ENCODE results near the gene TNK2.
"Not testable (repeated sequence)": the region's sequence is repeated elsewhere in the genome, so short reads cannot be mapped to it uniquely, and the experiment has no call there.

TNK2 gene

GRCh38 chr3:195872800-195873199 is 35.6 kb downstream of the TNK2 start:
- H3K4me3 ChIP-seq (replicated peaks; ENCODE audit: low read depth, low read length), result no peak overlapping the region
- no peak for TF ChIP-seq CTCF (IDR thresholded peaks at IDR 0.05; ENCODE audit: low read depth, low read length, missing control alignments)
- DNase-seq (ENCODE audit: extremely low read depth, low read depth), result no peak

- no peak for TF ChIP-seq CTCF (IDR thresholded peaks at IDR 0.05; ENCODE audit: low read depth, low read length, missing control alignments)
- no peak for DNase-seq (ENCODE audit: extremely low read depth, low read depth)
- H3K4me3 ChIP-seq (replicated peaks; ENCODE audit: low read depth, low read length), result no peak overlapping the region
These were observed 36.3 kb downstream of the TNK2 start for GRCh38 chr3:195872097-195872496.

- not testable (repeated sequence) for H3K4me3 ChIP-seq (replicated peaks; ENCODE audit: low read depth, low read length); DNase-seq (ENCODE audit: extremely low read depth, low read depth)
These were observed 36.7 kb downstream of the TNK2 start for GRCh38 chr3:195871686-195872085.

- no peak for TF ChIP-seq CTCF (IDR thresholded peaks at IDR 0.05; ENCODE audit: low read depth, low read length, missing control alignments)
- H3K4me3 ChIP-seq (replicated peaks; ENCODE audit: low read depth, low read length), result no peak overlapping the region
- DNase-seq (ENCODE audit: extremely low read depth, low read depth), result no peak
These were observed 37.4 kb downstream of the TNK2 start for GRCh38 chr3:195870937-195871336.

- no peak for DNase-seq (ENCODE audit: extremely low read depth, low read depth)
- no peak overlapping the region for H3K4me3 ChIP-seq (replicated peaks; ENCODE audit: low read depth, low read length)
- no peak for TF ChIP-seq CTCF (IDR thresholded peaks at IDR 0.05; ENCODE audit: low read depth, low read length, missing control alignments)
These were observed 37.9 kb downstream of the TNK2 start for GRCh38 chr3:195870442-195870841.

- H3K4me3 ChIP-seq (replicated peaks; ENCODE audit: low read depth, low read length), result no peak overlapping the region
- no peak for DNase-seq (ENCODE audit: extremely low read depth, low read depth)
- TF ChIP-seq CTCF (IDR thresholded peaks at IDR 0.05; ENCODE audit: low read depth, low read length, missing control alignments), result no peak
These were observed 38.8 kb downstream of the TNK2 start for GRCh38 chr3:195869413-195870001.

GRCh38 chr3:195868866-195869412 is 39.4 kb downstream of the TNK2 start:
- H3K4me3 ChIP-seq (replicated peaks; ENCODE audit: low read depth, low read length), result no peak overlapping the region
- DNase-seq (ENCODE audit: extremely low read depth, low read depth), result no peak
- TF ChIP-seq CTCF (IDR thresholded peaks at IDR 0.05; ENCODE audit: low read depth, low read length, missing control alignments), result no peak
